HL-60 (cell line): ENCODE results near the gene SUZ12.
"Not testable (repeated sequence)": the region's sequence is repeated elsewhere in the genome, so short reads cannot be mapped to it uniquely, and the experiment has no call there.

Experiments used
- DNase-seq, 2 experiments: peaks; one replicate each; pipeline ENCODE4 v3.0.0-alpha.2; 2010 to 2020; ENCODE audit warnings: low read depth in 1 of 2, low spot score in 1 of 2
- H3K27ac ChIP-seq: fragments of 250-450 bp; sonication (Bioruptor Pico); replicated peaks from 2 replicates; pipeline ENCODE4 v1.5.1; 2020; ENCODE audit warnings: mild to moderate bottlenecking, moderate library complexity
- H3K27me3 ChIP-seq: fragments of 250-450 bp; sonication (Bioruptor Pico); 2 replicates; pipeline ENCODE4 v1.5.1; 2021; ENCODE audit warnings: mild to moderate bottlenecking, moderate library complexity; ENCODE audit not compliant: insufficient read depth, poor library complexity, severe bottlenecking
- H3K4me3 ChIP-seq: replicated peaks from 2 replicates; pipeline ENCODE4 v1.5.1; 2011; ENCODE audit warnings: mild to moderate bottlenecking, control low read depth, low read length; ENCODE audit not compliant: insufficient read depth
- GABPA ChIP-seq: IDR thresholded peaks from 2 replicates; pipeline ENCODE4 v1.6.1; 2012; ENCODE audit warnings: low read depth
- POLR2AphosphoS5 ChIP-seq: IDR thresholded peaks from 2 replicates; pipeline ENCODE4 v1.6.1; 2012; ENCODE audit warnings: low read depth
- SPI1 ChIP-seq: IDR thresholded peaks from 2 replicates; pipeline ENCODE4 v1.6.1; 2012; ENCODE audit warnings: low read depth, mild to moderate bottlenecking, borderline replicate concordance
- TF ChIP-seq, protein P1 (sequence below): IDR thresholded peaks from 2 replicates; pipeline ENCODE4 v1.6.1; 2012; ENCODE audit warnings: low read depth; ENCODE audit not compliant: insufficient replicate concordance
- TF ChIP-seq, protein P2 (sequence below): IDR thresholded peaks from one replicate; pipeline ENCODE4 v1.5.1; 2011; ENCODE audit warnings: low read length, control low read depth, inconsistent platforms; ENCODE audit not compliant: insufficient read depth

Gene SUZ12

DNA sequence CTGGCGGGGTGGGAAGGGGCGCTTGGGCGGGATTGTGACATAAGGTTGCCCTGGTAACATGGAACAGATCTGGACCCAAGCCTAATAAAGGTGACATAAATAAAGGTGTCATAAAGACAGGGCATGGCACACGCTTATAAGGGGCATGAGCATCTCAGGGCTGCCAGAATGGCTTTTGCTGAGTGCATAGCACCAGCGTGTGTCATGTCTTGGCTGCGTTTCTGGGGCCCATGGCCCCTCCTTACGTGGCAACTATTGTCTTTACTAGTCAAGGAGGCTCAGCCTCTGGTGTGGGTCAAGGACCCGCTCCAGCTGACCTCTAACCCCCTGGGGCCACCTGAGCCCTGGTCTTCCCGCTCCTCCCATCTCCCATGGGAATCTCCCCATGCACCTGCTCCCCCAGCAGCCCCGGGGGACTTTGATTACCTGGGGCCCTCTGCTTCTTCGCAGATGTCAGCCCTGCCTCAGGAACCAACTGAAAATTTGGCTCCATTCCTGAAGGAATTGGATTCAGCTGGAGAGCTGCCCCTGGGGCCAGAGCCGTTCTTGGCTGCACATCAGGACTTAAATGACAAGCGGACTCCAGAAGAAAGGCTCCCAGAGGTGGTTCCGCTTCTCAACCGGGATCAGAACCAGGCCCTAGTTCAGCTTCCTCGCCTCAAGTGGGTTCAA lies 84.3 kb downstream of the SUZ12 start:
- no peak for DNase-seq
- TF ChIP-seq, protein P1, sequence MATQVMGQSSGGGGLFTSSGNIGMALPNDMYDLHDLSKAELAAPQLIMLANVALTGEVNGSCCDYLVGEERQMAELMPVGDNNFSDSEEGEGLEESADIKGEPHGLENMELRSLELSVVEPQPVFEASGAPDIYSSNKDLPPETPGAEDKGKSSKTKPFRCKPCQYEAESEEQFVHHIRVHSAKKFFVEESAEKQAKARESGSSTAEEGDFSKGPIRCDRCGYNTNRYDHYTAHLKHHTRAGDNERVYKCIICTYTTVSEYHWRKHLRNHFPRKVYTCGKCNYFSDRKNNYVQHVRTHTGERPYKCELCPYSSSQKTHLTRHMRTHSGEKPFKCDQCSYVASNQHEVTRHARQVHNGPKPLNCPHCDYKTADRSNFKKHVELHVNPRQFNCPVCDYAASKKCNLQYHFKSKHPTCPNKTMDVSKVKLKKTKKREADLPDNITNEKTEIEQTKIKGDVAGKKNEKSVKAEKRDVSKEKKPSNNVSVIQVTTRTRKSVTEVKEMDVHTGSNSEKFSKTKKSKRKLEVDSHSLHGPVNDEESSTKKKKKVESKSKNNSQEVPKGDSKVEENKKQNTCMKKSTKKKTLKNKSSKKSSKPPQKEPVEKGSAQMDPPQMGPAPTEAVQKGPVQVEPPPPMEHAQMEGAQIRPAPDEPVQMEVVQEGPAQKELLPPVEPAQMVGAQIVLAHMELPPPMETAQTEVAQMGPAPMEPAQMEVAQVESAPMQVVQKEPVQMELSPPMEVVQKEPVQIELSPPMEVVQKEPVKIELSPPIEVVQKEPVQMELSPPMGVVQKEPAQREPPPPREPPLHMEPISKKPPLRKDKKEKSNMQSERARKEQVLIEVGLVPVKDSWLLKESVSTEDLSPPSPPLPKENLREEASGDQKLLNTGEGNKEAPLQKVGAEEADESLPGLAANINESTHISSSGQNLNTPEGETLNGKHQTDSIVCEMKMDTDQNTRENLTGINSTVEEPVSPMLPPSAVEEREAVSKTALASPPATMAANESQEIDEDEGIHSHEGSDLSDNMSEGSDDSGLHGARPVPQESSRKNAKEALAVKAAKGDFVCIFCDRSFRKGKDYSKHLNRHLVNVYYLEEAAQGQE, result no peak
- TF ChIP-seq, protein P2, sequence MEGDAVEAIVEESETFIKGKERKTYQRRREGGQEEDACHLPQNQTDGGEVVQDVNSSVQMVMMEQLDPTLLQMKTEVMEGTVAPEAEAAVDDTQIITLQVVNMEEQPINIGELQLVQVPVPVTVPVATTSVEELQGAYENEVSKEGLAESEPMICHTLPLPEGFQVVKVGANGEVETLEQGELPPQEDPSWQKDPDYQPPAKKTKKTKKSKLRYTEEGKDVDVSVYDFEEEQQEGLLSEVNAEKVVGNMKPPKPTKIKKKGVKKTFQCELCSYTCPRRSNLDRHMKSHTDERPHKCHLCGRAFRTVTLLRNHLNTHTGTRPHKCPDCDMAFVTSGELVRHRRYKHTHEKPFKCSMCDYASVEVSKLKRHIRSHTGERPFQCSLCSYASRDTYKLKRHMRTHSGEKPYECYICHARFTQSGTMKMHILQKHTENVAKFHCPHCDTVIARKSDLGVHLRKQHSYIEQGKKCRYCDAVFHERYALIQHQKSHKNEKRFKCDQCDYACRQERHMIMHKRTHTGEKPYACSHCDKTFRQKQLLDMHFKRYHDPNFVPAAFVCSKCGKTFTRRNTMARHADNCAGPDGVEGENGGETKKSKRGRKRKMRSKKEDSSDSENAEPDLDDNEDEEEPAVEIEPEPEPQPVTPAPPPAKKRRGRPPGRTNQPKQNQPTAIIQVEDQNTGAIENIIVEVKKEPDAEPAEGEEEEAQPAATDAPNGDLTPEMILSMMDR, result no peak
- TF ChIP-seq SPI1 (no peak), GABPA (no peak), POLR2AphosphoS5 (no peak)
- H3K27me3 ChIP-seq, result no peaks in the 10 kb centered on the region
- no peak overlapping the region for H3K4me3 ChIP-seq
- no peak overlapping the region for H3K27ac ChIP-seq

DNA sequence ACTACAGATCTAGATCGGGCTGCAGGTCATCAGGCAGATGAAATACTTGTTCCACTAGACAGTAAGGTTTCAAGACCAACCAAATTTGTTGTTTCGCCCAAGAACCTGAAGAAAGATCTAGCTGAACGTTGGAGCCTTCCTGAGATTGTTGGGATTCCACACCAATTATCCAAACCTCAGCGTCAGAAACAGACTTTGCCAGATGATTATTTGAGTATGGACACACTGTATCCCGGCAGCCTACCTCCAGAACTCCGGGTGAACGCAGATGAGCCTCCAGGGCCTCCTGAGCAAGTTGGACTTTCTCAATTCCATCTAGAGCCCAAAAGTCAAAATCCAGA lies 84.8 kb downstream of the SUZ12 start:
- Histone ChIP-seq H3K27me3 (no peaks in the 10 kb centered on the region), H3K27ac (no peak overlapping the region), H3K4me3 (no peak overlapping the region)
- TF ChIP-seq SPI1, result no peak
- TF ChIP-seq, protein P1, result no peak
- TF ChIP-seq POLR2AphosphoS5, result no peak
- TF ChIP-seq GABPA, result no peak
- TF ChIP-seq, protein P2, result no peak
- no peak for DNase-seq

DNA sequence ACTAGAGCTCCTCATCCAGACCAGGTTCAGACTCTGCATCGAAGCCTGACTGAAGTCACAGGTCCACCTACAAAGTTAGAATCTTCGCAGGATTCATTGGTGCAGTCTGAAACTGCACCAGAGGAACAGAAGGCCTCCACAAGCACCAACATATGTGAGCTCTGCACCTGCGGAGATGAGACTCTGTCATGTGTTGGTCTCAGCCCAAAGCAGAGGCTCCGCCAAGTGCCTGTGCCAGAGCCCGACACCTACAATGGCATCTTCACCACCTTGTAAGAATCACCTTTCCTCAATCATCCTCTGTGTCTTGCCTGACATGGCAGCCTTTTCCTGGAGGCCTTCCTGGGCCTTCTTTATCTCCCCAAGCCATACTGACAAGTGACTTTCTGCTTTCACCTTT lies 85.7 kb downstream of the SUZ12 start:
- H3K4me3 ChIP-seq, DNase-seq, H3K27ac ChIP-seq, H3K27me3 ChIP-seq: not testable (repeated sequence)

DNA sequence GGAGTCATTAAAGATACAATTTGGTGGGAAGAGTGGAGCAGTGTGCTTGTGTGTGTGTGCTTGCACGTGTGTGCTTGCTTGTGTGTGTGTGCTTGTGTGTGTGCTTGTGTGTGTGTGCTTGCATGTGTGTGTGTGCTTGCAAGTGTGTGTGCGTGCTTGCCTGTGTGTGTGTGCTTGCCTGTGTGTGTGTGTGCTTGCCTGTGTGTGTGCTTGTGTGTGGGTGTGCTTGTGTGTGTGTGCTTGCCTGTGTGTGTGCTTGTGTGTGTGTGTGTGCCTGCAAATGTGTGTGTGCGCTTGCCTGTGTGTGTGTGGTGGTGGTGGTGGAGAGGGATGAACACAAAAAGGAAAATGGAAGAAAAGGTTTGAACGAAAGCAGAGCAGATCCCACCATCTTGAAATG lies 90.5 kb downstream of the SUZ12 start:
- H3K27me3 ChIP-seq, DNase-seq, H3K4me3 ChIP-seq, H3K27ac ChIP-seq: not testable (repeated sequence)

DNA sequence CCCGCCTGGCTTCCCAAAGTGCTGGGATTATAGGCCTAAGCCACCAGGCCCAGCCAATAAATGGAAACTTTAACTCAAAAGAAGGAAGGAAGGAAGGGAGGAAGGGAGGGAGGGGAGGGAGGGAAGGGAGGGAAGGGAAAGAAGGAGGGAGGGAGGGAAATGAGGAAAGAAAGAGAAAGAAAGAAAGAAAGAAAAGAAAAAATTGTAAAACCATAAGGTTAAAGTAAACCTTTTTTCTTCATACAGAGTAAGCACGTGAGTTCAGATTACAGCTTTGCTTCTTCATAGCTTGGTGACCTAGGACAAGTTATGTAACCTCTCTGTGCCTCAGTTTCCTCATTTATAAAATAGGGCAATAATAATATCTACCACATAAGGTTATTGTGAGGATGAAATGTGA lies 96.4 kb downstream of the SUZ12 start:
- Histone ChIP-seq H3K27ac (no peak overlapping the region), H3K4me3 (no peak overlapping the region), H3K27me3 (no peaks in the 10 kb centered on the region)
- TF ChIP-seq SPI1, result no peak
- no peak for TF ChIP-seq POLR2AphosphoS5
- TF ChIP-seq, protein P1, result no peak
- TF ChIP-seq GABPA, result no peak
- TF ChIP-seq, protein P2, result no peak
- DNase-seq, result no peak

DNA sequence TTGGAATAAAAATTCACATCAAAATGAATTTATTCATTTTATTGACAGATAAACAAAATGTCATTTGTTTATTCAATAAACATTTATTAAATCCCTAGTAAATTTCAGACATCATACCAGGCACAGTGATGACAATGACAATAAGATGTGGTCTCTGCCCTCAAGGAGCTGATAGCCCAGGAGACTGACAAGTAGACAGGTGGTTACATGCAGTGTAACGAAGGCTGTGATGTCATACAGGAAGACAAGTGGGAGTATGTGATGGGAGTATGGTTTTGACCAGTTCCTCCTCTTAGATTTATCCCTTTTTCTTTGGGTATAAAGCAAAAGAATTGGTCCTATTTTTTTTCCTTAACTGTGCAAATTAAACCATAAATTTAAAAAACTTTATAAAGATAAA lies 97.0 kb downstream of the SUZ12 start:
- not testable (repeated sequence) for H3K27ac ChIP-seq, H3K4me3 ChIP-seq, DNase-seq, H3K27me3 ChIP-seq
